Trophoblast cell (in vitro differentiated cells and primary cell): Measurements from ENCODE around the gene ANKRD39.
A peak's percentile ranks its signal among the peaks of the same experiment; 100 is the strongest.

Experiments
- DNase-seq, 2 donors: peaks; one replicate each; pipeline ENCODE4 v3.0.0-alpha.2; 2016
- H2AFZ ChIP-seq: 2 replicates; pipeline ENCODE4 v1.6.1; 2013; ENCODE audit warnings: low read length, moderate library complexity, mild to moderate bottlenecking; ENCODE audit not compliant: insufficient read depth, poor library complexity
- H2AK5ac ChIP-seq: 2 replicates; pipeline ENCODE4 v1.6.1; 2013; ENCODE audit warnings: mild to moderate bottlenecking, low read length
- H2BK120ac ChIP-seq: 2 replicates; pipeline ENCODE4 v1.6.1; 2013; ENCODE audit warnings: low read length, mild to moderate bottlenecking, moderate library complexity; ENCODE audit not compliant: insufficient read depth, poor library complexity
- H2BK12ac ChIP-seq: 2 replicates; pipeline ENCODE4 v1.6.1; 2013; ENCODE audit warnings: mild to moderate bottlenecking, low read length, moderate library complexity
- H2BK5ac ChIP-seq: 2 replicates; pipeline ENCODE4 v1.6.1; 2013; ENCODE audit warnings: low read length, low read depth, moderate library complexity, mild to moderate bottlenecking; ENCODE audit not compliant: poor library complexity
- H3K14ac ChIP-seq: 2 replicates; pipeline ENCODE4 v1.6.1; 2013; ENCODE audit warnings: mild to moderate bottlenecking, low read length
- H3K18ac ChIP-seq: 2 replicates; pipeline ENCODE4 v1.6.1; 2013; ENCODE audit warnings: mild to moderate bottlenecking, low read length
- H3K23ac ChIP-seq: 2 replicates; pipeline ENCODE4 v1.6.1; 2013; ENCODE audit warnings: low read length
- H3K27ac ChIP-seq: 2 replicates; pipeline ENCODE4 v1.5.1; 2013; ENCODE audit warnings: low read depth, mild to moderate bottlenecking, inconsistent platforms, low read length, moderate library complexity
- H3K27me3 ChIP-seq: 2 replicates; pipeline ENCODE4 v1.6.1; 2013; ENCODE audit warnings: inconsistent platforms, mild to moderate bottlenecking, low read length, moderate library complexity; ENCODE audit not compliant: insufficient read depth
- H3K36me3 ChIP-seq, 2 experiments: 1 replicate in 1 of 2; 2 replicates in 1 of 2; pipeline ENCODE4 v1.6.1; 2013; ENCODE audit warnings: low read length in 2 of 2, mild to moderate bottlenecking in 2 of 2, moderate library complexity in 1 of 2; ENCODE audit not compliant: insufficient read depth in 2 of 2, control insufficient read depth in 1 of 2
- H3K4ac ChIP-seq: 2 replicates; pipeline ENCODE4 v1.6.1; 2013; ENCODE audit warnings: low read depth, mild to moderate bottlenecking, low read length, moderate library complexity
- H3K4me1 ChIP-seq, 2 experiments: 1 replicate in 1 of 2; 2 replicates in 1 of 2; pipeline ENCODE4 v1.6.1; 2013; ENCODE audit warnings: low read length in 2 of 2, mild to moderate bottlenecking in 2 of 2, moderate library complexity in 1 of 2; ENCODE audit not compliant: insufficient read depth in 2 of 2, control insufficient read depth in 1 of 2
- H3K4me2 ChIP-seq: 2 replicates; pipeline ENCODE4 v1.6.1; 2013; ENCODE audit warnings: inconsistent platforms, mild to moderate bottlenecking, low read length, moderate library complexity
- H3K4me3 ChIP-seq: 2 replicates; pipeline ENCODE4 v1.5.1; 2013; ENCODE audit warnings: mild to moderate bottlenecking, low read depth, low read length, inconsistent platforms
- H3K79me1 ChIP-seq: one replicate; pipeline ENCODE4 v1.6.1; 2013; ENCODE audit warnings: low read length
- H3K79me2 ChIP-seq: 2 replicates; pipeline ENCODE4 v1.6.1; 2013; ENCODE audit warnings: low read length, mild to moderate bottlenecking; ENCODE audit not compliant: control insufficient read depth, insufficient read depth, poor library complexity
- H3K9ac ChIP-seq: 2 replicates; pipeline ENCODE4 v1.6.1; 2013; ENCODE audit warnings: mild to moderate bottlenecking, low read length
- H3K9me3 ChIP-seq: 2 replicates; pipeline ENCODE4 v1.6.1; 2013; ENCODE audit warnings: low read depth, mild to moderate bottlenecking, control low read depth, inconsistent platforms, low read length; ENCODE audit not compliant: insufficient read depth
- H4K12ac ChIP-seq: 2 replicates; pipeline ENCODE4 v1.6.1; 2013; ENCODE audit warnings: low read depth, mild to moderate bottlenecking, low read length, moderate library complexity
- H4K8ac ChIP-seq: 2 replicates; pipeline ENCODE4 v1.6.1; 2013; ENCODE audit warnings: low read depth, mild to moderate bottlenecking, low read length, moderate library complexity
- H4K91ac ChIP-seq: one replicate; pipeline ENCODE4 v1.6.1; 2013; ENCODE audit warnings: low read depth, mild to moderate bottlenecking, low read length, moderate library complexity
- WGBS: extraction: QIAGEN DNeasy Blood & Tissue Kit; methylation state at CpG from one replicate; pipeline ENCODE4 v1.1.7; 2013; ENCODE audit warnings: missing lambda C conversion rate; ENCODE audit not compliant: insufficient read length, insufficient coverage; ENCODE audit errors: extremely low coverage; 5-methylcytosine and 5-hydroxymethylcytosine counted together

The ANKRD39 gene

DNA sequence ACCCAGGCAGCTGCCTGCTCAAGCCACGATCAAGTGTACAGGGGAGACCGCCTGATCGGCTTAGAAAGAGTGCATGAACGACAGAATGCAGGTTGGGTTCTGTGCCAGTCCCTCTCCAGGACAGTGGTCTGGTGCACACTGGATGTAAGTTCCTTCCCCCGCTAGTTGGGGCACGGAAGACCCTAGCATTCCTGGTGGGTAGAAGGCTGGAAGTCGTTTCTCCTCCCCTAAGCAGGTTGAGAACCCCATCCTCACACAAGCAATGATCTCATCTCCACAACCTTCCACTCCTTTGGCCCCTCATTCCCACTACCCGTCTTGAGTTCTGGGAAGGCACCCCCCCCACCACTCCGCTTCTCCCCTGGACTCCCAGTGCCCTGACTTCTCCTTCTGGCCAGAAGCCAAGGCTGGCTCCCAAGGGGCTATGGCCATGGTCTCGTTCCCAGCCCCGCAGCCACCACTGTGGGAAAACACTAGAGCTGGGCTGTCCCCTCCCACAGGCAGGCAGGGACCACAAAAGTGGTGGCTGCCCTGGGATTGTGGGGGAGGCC is 1.4 kb upstream of the ANKRD39 start:
- H2BK12ac ChIP-seq: no peak overlapping the region

DNA sequence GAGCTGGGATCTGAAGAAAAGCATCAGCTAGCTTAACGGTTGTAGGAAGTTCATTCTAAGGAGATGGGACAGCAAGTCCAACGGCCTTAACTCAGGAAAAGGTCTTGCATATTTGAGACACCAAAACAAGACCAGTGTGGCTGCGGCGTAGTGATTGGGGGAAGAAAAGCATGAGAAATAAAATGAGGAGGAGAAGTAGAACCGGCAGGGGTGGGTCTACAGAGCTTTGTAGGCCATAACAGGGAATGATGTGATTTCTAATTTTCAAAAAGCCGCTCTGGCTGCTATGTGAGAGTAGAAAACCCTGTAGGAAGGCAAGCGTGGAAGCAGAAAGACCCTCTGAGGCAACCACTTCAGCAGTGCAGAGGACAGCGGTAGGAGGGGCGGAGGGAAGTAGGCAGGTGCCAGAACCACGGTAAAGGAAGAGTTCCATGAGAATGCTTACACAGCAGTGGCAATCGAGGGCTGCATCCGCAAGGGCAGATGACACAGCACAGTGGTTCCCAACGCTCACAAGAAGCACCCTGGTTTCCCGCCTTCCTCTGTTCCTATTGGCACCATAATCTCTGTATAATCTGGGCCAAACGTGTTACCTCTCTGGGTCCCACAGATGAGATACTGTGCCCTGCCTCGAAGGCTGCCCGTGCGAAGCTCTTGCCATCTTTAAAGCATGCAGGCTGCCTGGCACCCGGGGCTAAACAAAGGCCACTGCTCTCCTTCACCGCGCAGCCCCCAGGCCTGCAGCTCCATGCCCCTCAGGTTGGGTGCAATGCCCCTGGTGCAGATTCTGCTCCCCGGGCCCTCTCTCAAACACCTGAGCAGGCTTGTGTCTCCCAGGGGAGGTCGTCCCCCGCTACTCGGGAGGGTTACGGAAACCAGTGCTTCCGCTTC is 795 bp downstream of the ANKRD39 start:
- Histone ChIP-seq H3K79me2 (peaks cover 5% of the 10 kb centered on the region), H3K9me3 (no peaks in the 10 kb centered on the region), H3K4ac (peak overlapping the region; percentile 50), H3K4me3 (peak overlapping the region; percentile 78), H3K36me3 (peaks cover 29 to 30% of the 10 kb centered on the region in 2 experiments), H4K91ac (peak overlapping the region; percentile 74), H2BK120ac (peak overlapping the region; percentile 23), H3K4me1 (peaks cover 8 to 17% of the 10 kb centered on the region in 2 experiments), H3K79me1 (peaks cover 6% of the 10 kb centered on the region), H3K27me3 (no peaks in the 10 kb centered on the region), H3K9ac (peak overlapping the region; percentile 40), H3K18ac (peak overlapping the region; percentile 67), H4K12ac (peak overlapping the region; percentile 31), H2BK5ac (peak overlapping the region; percentile 28), H4K8ac (peak overlapping the region; percentile 83), H2AK5ac (no peak overlapping the region), H2BK12ac (no peak overlapping the region), H2AFZ (peak overlapping the region; percentile 58), H3K14ac (peak overlapping the region; percentile 62), H3K23ac (no peak overlapping the region), H3K4me2 (peak overlapping the region; percentile 58), H3K27ac (peak overlapping the region; percentile 31)
- DNase-seq: no peak
- no CpG with 5 or more reads among the region's 27 CpGs for WGBS

More for the DNA sequence above, 1.4 kb upstream of the ANKRD39 start:
- H2BK120ac ChIP-seq: no peak overlapping the region
- no peaks in the 10 kb centered on the region for H3K27me3 ChIP-seq
- peak overlapping the region; percentile 87 for H3K4me2 ChIP-seq
- WGBS: no CpG with 5 or more reads among the region's 11 CpGs
- peaks cover 5% of the 10 kb centered on the region for H3K79me2 ChIP-seq
- H3K14ac ChIP-seq: no peak overlapping the region
- H4K8ac ChIP-seq: no peak overlapping the region
- DNase-seq: peak in 1 of 2 donors; percentile 21
- H3K4ac ChIP-seq: no peak overlapping the region
- H4K91ac ChIP-seq: no peak overlapping the region
- H2BK5ac ChIP-seq: no peak overlapping the region
- H3K18ac ChIP-seq: no peak overlapping the region
- H3K27ac ChIP-seq: peak overlapping the region; percentile 79
- H3K4me3 ChIP-seq: no peak overlapping the region
- H3K36me3 ChIP-seq: peaks cover 38 to 41% of the 10 kb centered on the region in 2 experiments
- H3K79me1 ChIP-seq: peaks cover 6% of the 10 kb centered on the region
- H3K4me1 ChIP-seq: peaks cover 8 to 17% of the 10 kb centered on the region in 2 experiments
- H3K9me3 ChIP-seq: no peaks in the 10 kb centered on the region
- no peak overlapping the region for H4K12ac ChIP-seq
- H2AK5ac ChIP-seq: no peak overlapping the region
- H3K23ac ChIP-seq: no peak overlapping the region
- no peak overlapping the region for H2AFZ ChIP-seq
- no peak overlapping the region for H3K9ac ChIP-seq

DNA sequence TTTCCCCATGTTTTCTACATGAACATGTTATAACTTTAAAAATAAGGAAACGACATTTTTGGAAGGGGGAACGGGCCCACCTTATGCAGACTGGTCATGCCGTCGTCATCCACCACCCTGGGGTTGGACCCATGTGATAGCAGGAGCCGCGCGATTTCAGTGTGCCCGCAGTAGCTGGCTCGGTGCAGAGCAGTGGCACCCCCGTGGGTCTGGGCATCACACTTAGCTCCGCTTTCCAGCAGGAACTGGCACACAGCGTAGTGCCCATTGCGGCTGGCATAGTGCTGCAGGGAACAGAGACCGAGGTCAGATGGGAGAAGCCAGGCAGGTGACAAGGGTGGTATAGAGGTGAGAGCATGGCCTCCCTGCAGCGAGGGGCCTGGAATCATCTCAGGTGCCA is 4.5 kb downstream of the ANKRD39 start:
- WGBS: no CpG with 5 or more reads among the region's 15 CpGs
- H3K18ac ChIP-seq: no peak overlapping the region

DNA sequence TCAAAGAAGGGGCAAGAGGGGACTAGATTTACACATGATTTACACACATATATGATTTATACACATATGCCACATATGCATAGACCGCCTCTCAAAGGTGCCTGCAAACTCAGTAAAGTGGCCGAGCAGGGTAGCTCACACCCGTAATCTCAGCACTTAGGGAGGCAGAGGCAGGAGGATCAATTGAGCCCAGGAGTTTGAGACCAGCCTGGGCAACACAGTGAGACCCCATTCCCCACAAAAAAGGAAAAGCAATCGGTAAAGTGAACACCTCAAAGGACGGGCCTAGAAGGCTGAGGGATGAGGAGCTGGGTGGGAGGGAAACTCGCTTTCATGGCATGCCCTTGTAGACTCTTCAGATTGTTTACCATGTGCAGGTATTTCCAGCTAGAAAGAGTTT is 5.1 kb downstream of the ANKRD39 start:
- Histone ChIP-seq H2BK12ac (no peak overlapping the region), H3K36me3 (peaks cover 15 to 19% of the 10 kb centered on the region in 2 experiments), H3K4me1 (peaks cover 4 to 7% of the 10 kb centered on the region in 2 experiments), H2AK5ac (no peak overlapping the region), H2AFZ (no peak overlapping the region), H3K27ac (no peak overlapping the region), H4K91ac (no peak overlapping the region), H3K79me2 (peaks cover 4% of the 10 kb centered on the region), H3K4me3 (no peak overlapping the region), H3K14ac (no peak overlapping the region), H3K9ac (no peak overlapping the region), H4K12ac (no peak overlapping the region), H4K8ac (no peak overlapping the region), H3K79me1 (peaks cover 5% of the 10 kb centered on the region), H3K4ac (no peak overlapping the region), H3K18ac (no peak overlapping the region), H3K23ac (no peak overlapping the region), H2BK5ac (no peak overlapping the region), H3K9me3 (no peaks in the 10 kb centered on the region), H3K4me2 (no peak overlapping the region), H3K27me3 (no peaks in the 10 kb centered on the region), H2BK120ac (no peak overlapping the region)
- WGBS: no CpG with 5 or more reads among the region's 6 CpGs
- DNase-seq: no peak

More for the DNA sequence above, 4.5 kb downstream of the ANKRD39 start:
- Histone ChIP-seq H2AK5ac (no peak overlapping the region), H2BK5ac (no peak overlapping the region), H3K4ac (no peak overlapping the region), H3K27me3 (no peaks in the 10 kb centered on the region), H3K9me3 (no peaks in the 10 kb centered on the region), H3K14ac (no peak overlapping the region), H3K27ac (no peak overlapping the region), H3K4me1 (peaks cover 4 to 6% of the 10 kb centered on the region in 2 experiments), H4K12ac (no peak overlapping the region), H3K4me3 (no peak overlapping the region), H2BK120ac (no peak overlapping the region), H3K4me2 (no peak overlapping the region), H4K91ac (no peak overlapping the region), H3K23ac (no peak overlapping the region), H4K8ac (no peak overlapping the region), H2AFZ (no peak overlapping the region), H3K36me3 (peaks cover 15 to 19% of the 10 kb centered on the region in 2 experiments), H3K79me1 (peaks cover 6% of the 10 kb centered on the region), H3K79me2 (peaks cover 5% of the 10 kb centered on the region), H3K9ac (no peak overlapping the region), H2BK12ac (no peak overlapping the region)
- DNase-seq: no peak
